NCI-H1417 treated with DMSO at 0.1 percent for 48 hours (cell line): ENCODE measurements around the gene TAPT1.
"Not testable (repeated sequence)": the region's sequence is repeated elsewhere in the genome, so short reads cannot be mapped to it uniquely, and the experiment has no call there.

Experiments
- DNase-seq: peaks from one replicate; lab custom pipeline; 2025; lab: John Stamatoyannopoulos, UW

Gene TAPT1

DNA sequence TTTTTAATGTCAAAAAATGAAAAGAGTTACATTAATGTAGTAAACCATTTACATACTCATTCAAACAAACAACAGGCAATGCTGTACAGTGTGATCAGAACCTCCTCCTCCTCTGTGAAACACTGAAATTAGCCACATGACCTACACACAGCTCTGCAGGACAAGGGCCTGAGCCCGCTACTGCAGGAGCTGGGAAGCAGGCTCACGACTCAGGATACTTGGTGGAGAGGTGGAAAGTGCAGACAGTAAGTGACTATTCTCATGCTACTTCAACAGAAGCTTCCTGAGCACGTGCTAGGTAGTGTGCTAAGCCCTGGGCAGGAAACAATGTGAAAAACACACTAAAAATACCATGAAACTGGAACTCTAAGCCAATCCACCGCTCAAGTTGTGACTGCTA is 56.8 kb downstream of the TAPT1 start:
- no peak for DNase-seq

DNA sequence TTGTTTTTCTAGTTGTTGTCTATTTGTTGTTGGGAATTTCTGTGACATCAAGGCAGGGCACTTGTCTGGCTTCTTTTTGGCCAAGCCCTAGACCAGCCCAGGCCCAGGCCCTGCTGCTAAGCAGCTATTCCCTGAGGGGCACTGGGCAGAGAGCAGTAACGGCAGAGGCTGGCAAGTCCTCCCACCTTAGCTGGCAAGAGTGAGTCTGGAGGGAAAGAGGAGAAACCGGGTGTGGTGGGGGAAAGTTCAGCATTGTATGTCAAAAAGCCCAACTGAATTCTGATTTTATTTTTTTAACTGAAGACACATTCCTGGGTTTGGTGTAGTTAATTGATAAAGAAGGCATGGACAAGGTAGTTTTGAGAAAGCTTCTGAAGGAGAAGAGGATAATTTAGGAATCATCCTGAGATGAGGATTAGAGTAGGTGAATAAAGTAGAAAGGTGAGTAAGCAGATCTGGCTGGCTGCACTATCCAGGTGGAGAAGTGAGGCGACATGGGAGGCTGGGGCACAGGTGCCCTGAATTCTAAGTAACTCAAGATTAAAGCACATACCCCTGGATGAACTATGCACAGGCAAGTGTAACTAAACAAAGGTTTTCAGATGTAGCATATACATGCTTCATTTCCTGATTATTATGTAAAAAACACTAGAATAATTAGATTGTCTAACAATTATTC is 57.4 kb downstream of the TAPT1 start:
- DNase-seq, result no peak

DNA sequence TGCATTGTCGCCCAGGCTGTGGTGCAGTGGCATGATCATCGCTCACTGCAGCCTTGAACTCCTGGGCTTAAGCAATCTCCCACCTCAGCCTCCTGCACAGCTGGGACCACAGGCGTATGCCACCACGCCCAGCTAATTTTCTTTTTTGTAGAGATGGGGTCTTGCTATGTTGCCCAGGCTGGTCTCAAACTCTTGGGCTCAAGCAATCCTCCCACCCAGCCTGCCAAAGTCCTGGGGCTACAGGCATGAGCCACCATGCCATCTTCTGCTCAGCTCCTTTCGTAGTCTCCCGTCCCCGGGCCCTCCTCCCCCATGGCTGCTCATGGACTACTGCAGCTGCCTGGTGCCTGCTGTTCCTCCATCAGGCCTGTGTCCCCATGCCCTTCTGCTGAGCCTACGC is 58.1 kb downstream of the TAPT1 start:
- no peak for DNase-seq

- DNase-seq, result no peak
Observed at GRCh38 chr4:16165931-16166330, 60.3 kb downstream of the TAPT1 start.

DNA sequence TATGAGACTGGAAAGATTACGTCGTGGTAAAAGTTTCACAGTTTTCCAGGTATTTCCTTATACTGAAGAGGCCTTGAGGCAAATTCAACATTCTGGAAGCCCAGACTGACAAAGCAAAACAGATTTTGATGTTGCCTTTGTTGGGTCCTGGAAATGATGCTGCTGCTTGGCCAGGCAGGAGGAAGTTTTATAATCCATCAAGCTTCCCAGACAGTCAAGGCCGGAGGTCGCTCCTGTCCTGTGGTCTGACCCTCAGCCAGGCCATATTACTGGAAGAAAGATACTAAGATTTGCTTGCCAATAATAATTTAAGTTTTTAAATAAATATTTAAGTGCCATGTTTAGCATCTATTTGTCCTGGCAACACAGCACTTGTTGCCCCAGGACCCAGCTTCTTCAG is 63.4 kb downstream of the TAPT1 start:
- no peak for DNase-seq

GRCh38 chr4:16161851-16162408 is 64.3 kb downstream of the TAPT1 start:
- no peak for DNase-seq

GRCh38 chr4:16160457-16160856 is 65.8 kb downstream of the TAPT1 start:
- DNase-seq, result no peak

GRCh38 chr4:16159286-16159685 is 67.0 kb downstream of the TAPT1 start:
- DNase-seq, result no peak

DNA sequence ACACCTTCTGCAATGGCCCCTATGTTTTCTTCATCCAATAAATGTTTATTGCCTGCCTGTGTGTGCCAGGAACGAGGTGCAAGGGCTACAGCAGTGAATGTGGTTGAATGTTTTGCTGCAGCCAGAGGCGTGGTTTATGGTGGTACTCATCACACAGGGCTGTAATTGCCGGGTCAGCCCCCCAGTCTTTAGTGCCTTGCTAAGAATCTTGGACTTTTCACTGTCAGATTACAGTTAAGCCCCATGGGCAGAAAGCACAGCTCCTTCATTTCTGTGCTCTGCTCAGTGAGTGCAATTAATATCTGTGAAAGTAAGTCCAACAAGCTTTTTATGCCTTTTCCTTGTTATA is 67.8 kb downstream of the TAPT1 start:
- DNase-seq, result no peak

DNA sequence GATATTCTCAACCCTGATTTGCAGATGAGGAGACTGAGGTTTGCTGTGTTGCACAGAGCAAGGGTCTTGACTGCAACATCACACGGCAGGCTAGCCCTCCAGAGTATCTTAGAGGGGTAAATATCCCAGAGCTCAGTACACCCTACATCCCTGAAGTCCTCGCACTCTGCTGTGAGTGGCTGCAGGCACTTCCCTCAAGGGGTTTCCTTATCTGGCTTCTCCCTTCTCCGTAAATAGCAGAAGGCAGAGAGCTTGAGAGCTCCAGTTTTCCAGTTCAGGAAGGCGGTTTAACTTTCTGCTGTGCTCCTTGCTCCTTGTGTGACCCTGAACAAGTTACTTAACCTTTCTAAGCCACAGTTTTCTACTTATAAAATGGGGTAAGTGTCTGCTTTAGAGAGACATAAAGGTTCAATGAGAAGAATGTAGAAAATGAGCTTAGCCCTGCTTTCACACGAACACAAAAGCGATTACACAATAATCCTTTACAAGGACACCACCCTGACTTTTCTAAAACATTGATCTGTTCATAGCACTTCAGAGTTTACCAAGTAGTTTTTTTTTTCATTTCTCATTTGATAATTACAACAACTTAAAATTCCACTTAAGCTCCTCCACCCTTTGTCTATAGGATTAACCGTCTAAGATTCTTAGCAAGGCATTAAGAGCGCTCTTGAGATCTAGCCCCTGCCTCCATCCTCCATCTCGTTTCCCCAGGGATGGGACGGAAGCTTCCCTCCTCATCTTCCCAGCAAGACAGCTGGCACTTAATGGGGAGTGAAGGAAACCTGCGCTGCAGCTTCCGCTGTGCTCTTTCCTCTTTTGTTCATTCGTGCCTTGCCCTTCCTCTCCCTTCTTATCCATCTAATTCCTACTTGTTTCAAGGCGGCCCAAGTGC is 68.4 kb downstream of the TAPT1 start:
- DNase-seq, result no peak

DNA sequence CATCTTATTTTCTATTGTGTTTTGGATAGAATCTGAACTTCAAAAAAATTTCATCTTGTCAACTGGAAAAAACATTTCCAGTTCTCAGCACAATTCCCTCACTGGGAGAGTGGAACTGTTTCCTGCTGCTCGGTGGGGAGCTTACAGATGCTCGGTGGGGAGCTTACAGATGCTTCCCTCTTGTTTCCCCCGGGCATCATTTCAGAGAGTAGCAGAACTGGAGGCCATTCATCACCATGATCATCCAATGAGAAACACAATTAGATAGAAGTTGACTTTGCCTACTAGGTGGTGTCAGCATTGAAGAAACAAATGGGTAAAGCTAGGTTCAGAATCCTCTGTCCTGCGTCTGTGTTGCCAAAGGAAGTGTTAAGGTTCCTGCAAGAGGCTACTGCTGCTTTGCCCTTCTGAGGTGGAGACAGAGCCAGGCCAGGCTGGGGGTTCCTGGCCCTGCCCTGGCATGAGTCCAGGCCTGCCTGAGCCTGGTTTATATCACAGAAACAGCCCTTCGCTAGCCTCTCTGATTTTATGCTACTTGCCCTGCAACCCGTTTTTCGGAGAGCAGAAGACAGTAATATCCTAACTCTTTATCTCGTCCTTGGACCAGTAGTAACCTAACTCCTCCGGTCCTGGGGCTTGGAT is 70.6 kb downstream of the TAPT1 start:
- no peak for DNase-seq

DNA sequence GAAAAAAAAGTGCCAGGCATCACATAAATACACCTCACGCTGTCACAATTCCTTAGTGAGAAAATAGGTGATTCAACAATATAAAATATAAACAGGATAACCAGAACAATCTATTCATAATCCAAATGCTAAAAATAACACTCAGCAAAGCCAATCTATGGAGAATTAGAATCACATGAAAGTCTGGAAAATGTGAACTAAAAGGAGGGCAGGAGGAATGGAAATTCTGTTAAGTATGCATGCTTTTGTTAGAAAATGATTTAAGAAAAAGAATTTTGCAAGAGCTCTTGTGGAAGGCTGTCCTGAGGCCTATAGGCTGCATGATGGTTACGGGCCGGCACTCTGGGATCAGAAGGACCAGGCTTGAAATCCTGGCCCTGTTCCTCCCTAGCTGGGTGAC is 71.8 kb downstream of the TAPT1 start:
- no peak for DNase-seq

DNA sequence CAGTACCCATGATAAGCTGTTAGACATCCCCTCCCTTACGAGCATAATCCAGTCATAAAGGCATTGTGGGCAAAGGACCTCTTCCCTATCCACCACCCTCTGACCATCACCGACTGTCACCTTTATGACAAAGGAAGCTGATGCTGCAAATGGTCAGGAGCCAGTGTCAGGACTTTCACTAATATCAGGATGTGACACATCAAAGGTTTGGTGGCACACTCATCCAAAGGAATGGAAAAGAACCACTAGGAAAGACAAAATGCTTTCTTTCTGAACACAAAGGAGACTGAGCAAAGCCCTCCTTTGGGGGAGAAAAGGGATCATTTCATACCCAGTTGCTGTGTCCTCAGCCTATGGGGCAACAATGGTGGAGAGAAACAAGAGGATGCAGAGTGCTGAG is 75.6 kb downstream of the TAPT1 start:
- no peak for DNase-seq

DNA sequence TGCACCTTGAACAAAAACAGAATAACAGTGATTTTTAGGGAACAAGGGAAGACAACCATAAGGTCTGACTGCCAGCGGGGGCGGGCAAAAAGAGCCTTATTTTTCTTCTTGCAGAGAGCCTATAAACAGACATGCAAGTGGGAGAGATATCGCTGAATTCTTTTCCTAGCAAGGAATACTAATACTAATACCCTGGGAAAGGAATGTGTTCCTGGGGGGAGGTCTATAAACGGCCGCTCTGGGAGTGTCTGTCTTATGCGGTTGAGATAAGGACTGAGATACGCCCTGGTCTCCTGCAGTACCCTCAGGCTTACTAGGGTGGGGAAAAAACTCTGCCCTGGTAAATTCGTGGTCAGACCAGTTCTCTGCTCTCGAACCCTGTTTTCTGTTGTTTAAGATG is 81.4 kb downstream of the TAPT1 start:
- not testable (repeated sequence) for DNase-seq

DNA sequence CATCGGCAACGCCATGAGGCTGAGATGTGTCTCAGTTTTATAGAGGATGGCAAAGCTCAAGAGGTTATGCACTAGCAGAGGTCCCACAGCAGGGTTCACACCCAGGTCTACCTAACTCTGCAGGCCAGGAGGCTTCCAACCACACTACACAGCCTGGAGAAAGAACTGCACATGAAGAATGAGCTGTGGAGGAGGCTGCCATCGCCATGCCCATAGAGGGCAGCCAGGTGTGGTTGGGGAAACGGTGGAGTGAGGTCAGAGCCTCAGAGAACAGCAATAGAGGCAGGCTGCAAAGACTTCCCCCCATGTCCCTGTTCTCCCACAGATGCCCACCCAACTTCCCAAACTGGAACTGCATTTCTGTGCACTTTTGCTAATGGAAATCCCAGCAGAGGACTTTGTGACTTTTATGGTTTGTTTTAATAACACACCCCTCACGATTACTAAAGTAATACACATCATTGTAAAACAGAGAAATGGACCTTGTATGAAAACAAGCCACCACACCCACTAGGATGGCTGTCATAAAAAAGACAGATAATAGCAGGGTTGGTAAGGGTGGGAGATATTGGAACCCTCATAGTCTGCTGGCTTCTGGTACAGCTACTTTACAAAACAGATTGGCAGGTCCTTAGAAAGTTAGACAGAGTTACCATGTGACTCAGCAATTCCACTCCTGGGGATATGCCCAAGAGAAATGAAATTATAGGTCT is 83.5 kb downstream of the TAPT1 start:
- no peak for DNase-seq

GRCh38 chr4:16140879-16141249 is 85.4 kb downstream of the TAPT1 start:
- DNase-seq, result no peak

- no peak for DNase-seq
Observed at GRCh38 chr4:16140231-16140878, 85.9 kb downstream of the TAPT1 start.

- DNase-seq, result no peak
Observed at GRCh38 chr4:16139066-16139945, 87.0 kb downstream of the TAPT1 start.

GRCh38 chr4:16136827-16137226 is 89.4 kb downstream of the TAPT1 start:
- DNase-seq, result no peak

GRCh38 chr4:16136311-16136710 is 90.0 kb downstream of the TAPT1 start:
- no peak for DNase-seq

DNA sequence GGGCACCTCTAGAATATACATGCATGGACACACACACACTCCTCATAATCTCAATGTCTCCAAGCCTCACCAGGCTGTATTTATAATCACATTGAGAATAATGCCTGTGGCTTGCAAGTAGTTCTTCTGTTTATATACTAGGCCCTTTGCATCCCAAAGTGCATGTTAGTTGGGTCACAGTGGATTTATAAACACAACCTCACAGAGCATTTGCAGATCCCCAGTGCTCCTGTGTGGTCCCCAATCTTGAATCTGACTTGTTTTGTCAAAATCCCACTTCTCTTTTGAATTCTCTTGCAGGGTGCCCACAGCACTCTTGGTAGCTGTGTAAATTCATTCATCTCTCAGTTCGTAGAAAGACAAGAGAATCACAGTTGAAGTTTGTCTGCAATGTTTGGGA is 92.9 kb downstream of the TAPT1 start:
- DNase-seq, result no peak
